ENCODE measurements around the gene HOXB6.

The HOXB6 gene

DNA sequence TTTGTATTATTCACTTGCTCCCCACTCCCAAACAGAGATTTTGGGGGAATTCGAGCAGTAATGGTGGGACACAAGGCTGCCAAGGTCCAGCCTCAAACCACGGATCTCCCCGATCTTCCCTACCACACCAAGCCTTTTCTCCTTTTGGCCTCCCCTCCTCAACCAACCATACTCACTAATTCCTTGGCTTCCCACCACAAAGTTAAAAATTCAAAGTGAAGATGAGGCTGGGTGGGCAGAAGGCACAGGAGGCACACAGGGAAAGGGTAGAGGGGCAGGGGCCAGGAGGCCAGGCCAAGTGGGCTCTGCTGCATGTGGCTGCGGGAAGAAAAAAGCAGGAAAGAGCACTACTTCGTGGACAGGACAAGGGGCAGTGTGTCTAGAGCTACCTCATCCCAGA, 41.9 kb downstream of the HOXB6 start:
- TF ChIP-seq CSRNP3 (CRISPR knock-in tag; IDR thresholded peaks at IDR 0.05) (no peak), SNAI2 (CRISPR knock-in tag; IDR thresholded peaks at IDR 0.05) (no peak), ZFP3 (CRISPR knock-in tag; IDR thresholded peaks at IDR 0.05) (no peak), ISL1 (CRISPR knock-in tag; IDR thresholded peaks at IDR 0.05) (no peak), ESRRG (CRISPR knock-in tag; IDR thresholded peaks at IDR 0.05) (no peak), ZC3H10 (CRISPR knock-in tag; IDR thresholded peaks at IDR 0.05) (no peak), TCF4 (CRISPR knock-in tag; IDR thresholded peaks at IDR 0.05; ENCODE audit: borderline replicate concordance) (no peak), ZNF70 (CRISPR knock-in tag; IDR thresholded peaks at IDR 0.05) (no peak), TOX (CRISPR knock-in tag; IDR thresholded peaks at IDR 0.05; ENCODE audit: borderline replicate concordance) (no peak)
- TF ChIP-seq, protein P1, sequence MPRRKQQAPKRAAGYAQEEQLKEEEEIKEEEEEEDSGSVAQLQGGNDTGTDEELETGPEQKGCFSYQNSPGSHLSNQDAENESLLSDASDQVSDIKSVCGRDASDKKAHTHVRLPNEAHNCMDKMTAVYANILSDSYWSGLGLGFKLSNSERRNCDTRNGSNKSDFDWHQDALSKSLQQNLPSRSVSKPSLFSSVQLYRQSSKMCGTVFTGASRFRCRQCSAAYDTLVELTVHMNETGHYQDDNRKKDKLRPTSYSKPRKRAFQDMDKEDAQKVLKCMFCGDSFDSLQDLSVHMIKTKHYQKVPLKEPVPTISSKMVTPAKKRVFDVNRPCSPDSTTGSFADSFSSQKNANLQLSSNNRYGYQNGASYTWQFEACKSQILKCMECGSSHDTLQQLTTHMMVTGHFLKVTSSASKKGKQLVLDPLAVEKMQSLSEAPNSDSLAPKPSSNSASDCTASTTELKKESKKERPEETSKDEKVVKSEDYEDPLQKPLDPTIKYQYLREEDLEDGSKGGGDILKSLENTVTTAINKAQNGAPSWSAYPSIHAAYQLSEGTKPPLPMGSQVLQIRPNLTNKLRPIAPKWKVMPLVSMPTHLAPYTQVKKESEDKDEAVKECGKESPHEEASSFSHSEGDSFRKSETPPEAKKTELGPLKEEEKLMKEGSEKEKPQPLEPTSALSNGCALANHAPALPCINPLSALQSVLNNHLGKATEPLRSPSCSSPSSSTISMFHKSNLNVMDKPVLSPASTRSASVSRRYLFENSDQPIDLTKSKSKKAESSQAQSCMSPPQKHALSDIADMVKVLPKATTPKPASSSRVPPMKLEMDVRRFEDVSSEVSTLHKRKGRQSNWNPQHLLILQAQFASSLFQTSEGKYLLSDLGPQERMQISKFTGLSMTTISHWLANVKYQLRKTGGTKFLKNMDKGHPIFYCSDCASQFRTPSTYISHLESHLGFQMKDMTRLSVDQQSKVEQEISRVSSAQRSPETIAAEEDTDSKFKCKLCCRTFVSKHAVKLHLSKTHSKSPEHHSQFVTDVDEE (CRISPR knock-in tag; IDR thresholded peaks at IDR 0.05) = no peak
- TF ChIP-seq, protein P2, sequence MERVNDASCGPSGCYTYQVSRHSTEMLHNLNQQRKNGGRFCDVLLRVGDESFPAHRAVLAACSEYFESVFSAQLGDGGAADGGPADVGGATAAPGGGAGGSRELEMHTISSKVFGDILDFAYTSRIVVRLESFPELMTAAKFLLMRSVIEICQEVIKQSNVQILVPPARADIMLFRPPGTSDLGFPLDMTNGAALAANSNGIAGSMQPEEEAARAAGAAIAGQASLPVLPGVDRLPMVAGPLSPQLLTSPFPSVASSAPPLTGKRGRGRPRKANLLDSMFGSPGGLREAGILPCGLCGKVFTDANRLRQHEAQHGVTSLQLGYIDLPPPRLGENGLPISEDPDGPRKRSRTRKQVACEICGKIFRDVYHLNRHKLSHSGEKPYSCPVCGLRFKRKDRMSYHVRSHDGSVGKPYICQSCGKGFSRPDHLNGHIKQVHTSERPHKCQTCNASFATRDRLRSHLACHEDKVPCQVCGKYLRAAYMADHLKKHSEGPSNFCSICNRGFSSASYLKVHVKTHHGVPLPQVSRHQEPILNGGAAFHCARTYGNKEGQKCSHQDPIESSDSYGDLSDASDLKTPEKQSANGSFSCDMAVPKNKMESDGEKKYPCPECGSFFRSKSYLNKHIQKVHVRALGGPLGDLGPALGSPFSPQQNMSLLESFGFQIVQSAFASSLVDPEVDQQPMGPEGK (CRISPR knock-in tag; IDR thresholded peaks at IDR 0.05; ENCODE audit: borderline replicate concordance) = no peak
- ATAC-seq = no peak

- TF ChIP-seq RARB (CRISPR knock-in tag; IDR thresholded peaks at IDR 0.05) (no peak), ISL1 (CRISPR knock-in tag; IDR thresholded peaks at IDR 0.05) (no peak), ZNF565 (CRISPR knock-in tag; conservative IDR thresholded peaks at IDR 0.05; ENCODE audit: low read depth) (no peak), ZC3H10 (CRISPR knock-in tag; IDR thresholded peaks at IDR 0.05) (no peak), ZFP30 (CRISPR knock-in tag; IDR thresholded peaks at IDR 0.05) (no peak), CSDC2 (CRISPR knock-in tag; IDR thresholded peaks at IDR 0.05) (no peak), TCF4 (CRISPR knock-in tag; IDR thresholded peaks at IDR 0.05; ENCODE audit: borderline replicate concordance) (no peak), OSR1 (CRISPR knock-in tag; IDR thresholded peaks at IDR 0.05) (no peak), PPARA (CRISPR knock-in tag; IDR thresholded peaks at IDR 0.05; ENCODE audit: borderline replicate concordance) (no peak), ARNTL (CRISPR knock-in tag; IDR thresholded peaks at IDR 0.05; ENCODE audit: borderline replicate concordance, low read depth) (no peak), ZNF8 (CRISPR knock-in tag; IDR thresholded peaks at IDR 0.05) (no peak)
- TF ChIP-seq, protein P2 (CRISPR knock-in tag; IDR thresholded peaks at IDR 0.05; ENCODE audit: borderline replicate concordance) = no peak
- TF ChIP-seq, protein P3, sequence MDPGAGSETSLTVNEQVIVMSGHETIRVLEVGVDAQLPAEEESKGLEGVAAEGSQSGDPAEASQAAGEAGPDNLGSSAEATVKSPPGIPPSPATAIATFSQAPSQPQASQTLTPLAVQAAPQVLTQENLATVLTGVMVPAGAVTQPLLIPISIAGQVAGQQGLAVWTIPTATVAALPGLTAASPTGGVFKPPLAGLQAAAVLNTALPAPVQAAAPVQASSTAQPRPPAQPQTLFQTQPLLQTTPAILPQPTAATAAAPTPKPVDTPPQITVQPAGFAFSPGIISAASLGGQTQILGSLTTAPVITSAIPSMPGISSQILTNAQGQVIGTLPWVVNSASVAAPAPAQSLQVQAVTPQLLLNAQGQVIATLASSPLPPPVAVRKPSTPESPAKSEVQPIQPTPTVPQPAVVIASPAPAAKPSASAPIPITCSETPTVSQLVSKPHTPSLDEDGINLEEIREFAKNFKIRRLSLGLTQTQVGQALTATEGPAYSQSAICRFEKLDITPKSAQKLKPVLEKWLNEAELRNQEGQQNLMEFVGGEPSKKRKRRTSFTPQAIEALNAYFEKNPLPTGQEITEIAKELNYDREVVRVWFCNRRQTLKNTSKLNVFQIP (CRISPR knock-in tag; IDR thresholded peaks at IDR 0.05; ENCODE audit: borderline replicate concordance, low read depth) = no peak
- peak; percentile 54 for ATAC-seq
Observed at GRCh38 chr17:48561884-48562810, 42.6 kb downstream of the HOXB6 start.

Data from SK-N-SH treated with all-trans-retinoic acid at 6 μM for 48 hours (cell line).